AG04450 (cell line): ENCODE results near the gene BABAM2. TPM values are rescaled to one million over a fixed set of nuclear protein-coding genes. Genes with fewer than 3 reads are reported as not detected.

Experiments used
- CTCF ChIA-PET: fragments of 300-600, 350-600 bp; formaldehyde crosslinking; extraction: SDS; loops from one replicate; lab custom pipeline; 2022; ENCODE audit warnings: antibody characterized with exemption, inconsistent platforms; lab: Charles Lee
- POLR2A ChIA-PET: fragments of 350-600 bp; formaldehyde crosslinking; extraction: SDS; loops from one replicate; lab custom pipeline; 2021; ENCODE audit warnings: antibody characterized with exemption, inconsistent platforms; lab: Yijun Ruan, JAX
- DNase-seq: peaks from one replicate; pipeline ENCODE4 v3.0.0-alpha.2; 2011; ENCODE audit warnings: low read depth, low spot score
- H3K27ac ChIP-seq: one replicate; pipeline ENCODE4 v1.5.1; 2012; ENCODE audit warnings: low read depth, low read length, control low read depth
- H3K27me3 ChIP-seq: one replicate; pipeline ENCODE4 v1.6.0; 2012; ENCODE audit warnings: low read length; ENCODE audit not compliant: control insufficient read depth, insufficient read depth
- H3K4me3 ChIP-seq: 2 replicates; pipeline ENCODE4 v1.5.1; 2011; ENCODE audit warnings: mild to moderate bottlenecking, low read depth, low read length, control low read depth
- H3K9me3 ChIP-seq: 2 replicates; pipeline ENCODE4 v1.5.1; 2012; ENCODE audit warnings: low read length; ENCODE audit not compliant: control insufficient read depth, insufficient read depth
- CTCF ChIP-seq: IDR thresholded peaks from 2 replicates; pipeline ENCODE4 v1.5.1; 2011; ENCODE audit warnings: low read depth, low read length, control low read depth, inconsistent platforms
- polyA plus RNA-seq: library from polyadenylated mRNA; depleted of rRNA; stranded (reverse); fragments of >200 nt; gene quantifications from 2 replicates; pipeline ENCODE4 v1.2.3, GENCODE V29; 2011

BABAM2 gene
- polyA plus RNA-seq, 1 experiment: 44.5 TPM

DNA sequence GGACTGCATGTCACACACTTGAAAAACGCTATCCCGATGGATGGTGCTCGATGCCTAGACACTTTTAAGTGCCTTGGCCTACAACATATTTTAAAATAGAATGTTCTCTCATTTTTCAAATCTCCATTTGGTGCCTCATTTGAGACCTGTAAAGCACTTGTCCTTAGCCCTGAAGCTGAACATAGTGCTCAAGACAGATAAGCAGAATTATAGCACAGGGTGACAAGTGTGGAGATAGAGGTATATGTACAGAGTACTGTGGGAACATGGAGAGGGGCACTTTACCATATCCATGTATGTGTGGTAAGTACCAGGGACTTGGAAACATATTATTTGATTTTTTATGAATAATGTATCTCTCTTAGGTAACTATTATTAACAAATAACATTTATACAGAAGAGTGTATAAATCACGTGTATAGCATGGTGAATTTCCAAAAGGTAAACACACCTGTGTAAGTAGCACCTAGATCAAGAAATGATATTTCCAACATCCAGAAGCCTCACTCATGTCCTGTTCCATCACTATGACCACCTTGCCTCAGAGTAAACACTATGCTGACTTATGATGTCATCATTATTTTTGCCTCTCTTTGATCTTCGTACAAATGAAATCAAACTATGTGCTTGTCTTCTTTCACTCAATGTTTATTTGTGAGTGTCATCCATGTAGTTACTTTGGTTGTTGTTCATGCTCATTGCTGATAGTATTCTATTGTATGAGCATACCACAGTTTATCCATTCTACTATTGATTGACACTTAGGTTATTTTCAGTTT, 103.6 kb downstream of the BABAM2 start:
- Histone ChIP-seq H3K27me3 (no peaks in the 10 kb centered on the region), H3K9me3 (peaks cover 6% of the 10 kb centered on the region), H3K27ac (no peak overlapping the region), H3K4me3 (no peak overlapping the region)
- no peak for TF ChIP-seq CTCF
- CTCF ChIA-PET: no interaction called here
- DNase-seq: no peak
- POLR2A ChIA-PET: no interaction called here

- ChIA-PET CTCF (interaction anchor here (0.6 to 1.4 kb wide), 2 partner anchors 57 to 313 kb away, joined by 4 to 9 read pairs; no protein-coding TSS in a partner anchor), POLR2A (interaction anchor here (0.6 kb wide), 1 partner anchor 841 kb away, joined by 7 read pairs; no protein-coding TSS in a partner anchor)
- H3K4me3 ChIP-seq: no peak overlapping the region
- no peaks in the 10 kb centered on the region for H3K27me3 ChIP-seq
- DNase-seq: no peak
- TF ChIP-seq CTCF: no peak
- no peak overlapping the region for H3K27ac ChIP-seq
- H3K9me3 ChIP-seq: peaks cover 6% of the 10 kb centered on the region
Measured at GRCh38 chr2:27996156-27996922, 105.8 kb downstream of the BABAM2 start.

DNA sequence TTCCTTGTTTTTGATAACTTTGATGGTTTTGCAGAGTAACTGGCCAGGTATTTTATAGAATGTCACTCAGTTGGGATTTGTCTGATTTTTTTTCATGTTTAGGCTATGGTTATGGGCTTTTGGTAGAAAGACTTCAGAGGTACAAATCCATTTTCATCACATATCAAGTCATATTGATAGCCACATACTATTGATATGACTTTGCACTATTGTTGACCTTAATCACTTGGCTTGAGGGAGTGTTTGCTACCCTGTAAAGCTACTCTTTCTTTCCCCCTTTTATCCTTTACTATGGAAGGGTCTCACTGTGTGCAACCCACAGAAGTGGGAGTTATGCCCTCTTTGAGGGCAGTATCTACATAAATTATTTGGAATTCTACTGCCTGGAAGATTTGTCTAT, 109.8 kb downstream of the BABAM2 start:
- TF ChIP-seq CTCF: no peak
- no peaks in the 10 kb centered on the region for H3K27me3 ChIP-seq

GRCh38 chr2:28002181-28002580, 111.7 kb downstream of the BABAM2 start:
- CTCF ChIA-PET: interaction anchor here (0.7 kb wide), 1 partner anchor 279 kb away, joined by 3 read pairs; no protein-coding TSS in a partner anchor
- POLR2A ChIA-PET: no interaction called here
- H3K27me3 ChIP-seq: no peaks in the 10 kb centered on the region
- H3K9me3 ChIP-seq: no peaks in the 10 kb centered on the region
- TF ChIP-seq CTCF: no peak
- no peak overlapping the region for H3K27ac ChIP-seq
- H3K4me3 ChIP-seq: no peak overlapping the region
- no peak for DNase-seq

More for the DNA sequence above, 109.8 kb downstream of the BABAM2 start:
- ChIA-PET POLR2A (interaction anchor here (0.6 kb wide), 1 partner anchor 13 kb away, joined by 4 read pairs; no protein-coding TSS in a partner anchor), CTCF (interaction anchor here (0.7 kb wide), 1 partner anchor 241 kb away, joined by 3 read pairs; no protein-coding TSS in a partner anchor)
- H3K27ac ChIP-seq: no peak overlapping the region
- H3K4me3 ChIP-seq: no peak overlapping the region
- H3K9me3 ChIP-seq: peaks cover 3% of the 10 kb centered on the region; the same call in 1 of the 2 replicates
- no peak for DNase-seq
